ENCODE results near the gene MPHOSPH9.

DNA sequence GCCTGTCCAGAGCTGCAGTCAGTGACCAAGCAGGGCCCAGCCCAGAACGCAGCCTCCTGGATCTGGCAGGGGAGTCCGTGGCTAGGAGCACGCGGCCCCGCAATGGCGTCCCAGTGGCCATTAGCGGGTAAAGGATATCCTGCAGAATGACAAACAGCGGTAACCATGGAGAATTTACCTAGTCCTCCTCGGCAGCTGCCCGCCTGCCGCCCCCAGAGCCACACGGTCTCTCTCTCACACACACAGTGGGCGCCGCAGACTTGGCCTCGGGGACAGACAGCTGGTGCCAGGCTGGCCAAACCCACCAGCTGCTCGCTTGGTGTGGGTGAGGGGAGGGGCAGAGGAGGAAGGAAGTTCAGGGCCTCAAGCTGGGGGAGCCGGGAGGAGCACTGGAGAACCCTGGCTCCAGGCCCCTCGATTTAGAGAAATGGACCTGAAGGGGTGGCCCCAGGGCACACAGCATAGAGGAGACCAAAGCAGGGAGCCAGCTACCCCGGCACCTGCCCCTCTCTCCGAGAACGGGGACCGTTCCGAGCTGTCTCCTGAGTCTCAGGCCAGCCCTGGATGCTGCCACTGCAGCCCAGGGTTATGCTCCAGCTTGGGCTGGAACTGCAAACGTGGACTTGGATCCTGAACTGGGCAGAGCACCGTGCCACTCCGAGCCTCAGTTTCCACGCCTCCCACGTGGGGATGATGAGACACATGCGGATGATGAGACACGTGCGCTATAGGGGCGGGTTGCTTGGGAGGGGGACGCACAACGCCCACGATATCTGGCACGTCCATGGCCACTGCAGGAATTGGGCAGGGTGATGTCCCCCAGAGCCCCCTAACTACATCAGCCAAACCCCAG, 35.3 kb upstream of the MPHOSPH9 start:
- TF ChIP-seq, protein P1, sequence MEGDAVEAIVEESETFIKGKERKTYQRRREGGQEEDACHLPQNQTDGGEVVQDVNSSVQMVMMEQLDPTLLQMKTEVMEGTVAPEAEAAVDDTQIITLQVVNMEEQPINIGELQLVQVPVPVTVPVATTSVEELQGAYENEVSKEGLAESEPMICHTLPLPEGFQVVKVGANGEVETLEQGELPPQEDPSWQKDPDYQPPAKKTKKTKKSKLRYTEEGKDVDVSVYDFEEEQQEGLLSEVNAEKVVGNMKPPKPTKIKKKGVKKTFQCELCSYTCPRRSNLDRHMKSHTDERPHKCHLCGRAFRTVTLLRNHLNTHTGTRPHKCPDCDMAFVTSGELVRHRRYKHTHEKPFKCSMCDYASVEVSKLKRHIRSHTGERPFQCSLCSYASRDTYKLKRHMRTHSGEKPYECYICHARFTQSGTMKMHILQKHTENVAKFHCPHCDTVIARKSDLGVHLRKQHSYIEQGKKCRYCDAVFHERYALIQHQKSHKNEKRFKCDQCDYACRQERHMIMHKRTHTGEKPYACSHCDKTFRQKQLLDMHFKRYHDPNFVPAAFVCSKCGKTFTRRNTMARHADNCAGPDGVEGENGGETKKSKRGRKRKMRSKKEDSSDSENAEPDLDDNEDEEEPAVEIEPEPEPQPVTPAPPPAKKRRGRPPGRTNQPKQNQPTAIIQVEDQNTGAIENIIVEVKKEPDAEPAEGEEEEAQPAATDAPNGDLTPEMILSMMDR (IDR thresholded peaks at IDR 0.05; ENCODE audit: extremely low read depth in 1 of 2, insufficient read depth in 1 of 2, low read depth in 1 of 2, low read length in 2 of 2), result no peak
- TF ChIP-seq POLR2A (IDR thresholded peaks at IDR 0.05; ENCODE audit: low read depth, low read length) (no peak), POLR2AphosphoS5 (IDR thresholded peaks at IDR 0.05; ENCODE audit: insufficient read depth, low read depth, low read length) (peak; percentile 7), JUN (IDR thresholded peaks at IDR 0.05; ENCODE audit: borderline replicate concordance, insufficient read depth, insufficient read length, low read depth) (no peak), FOS (IDR thresholded peaks at IDR 0.05; ENCODE audit: borderline replicate concordance, insufficient read depth, low read length) (no peak), MYC (IDR thresholded peaks at IDR 0.05; ENCODE audit: low read depth, low read length) (no peak), EZH2 (IDR thresholded peaks at IDR 0.05; ENCODE audit: borderline replicate concordance, low read depth, low read length, severe bottlenecking) (no peak)
